PC-3 (cell line): ENCODE measurements around the gene DRGX.

Experiments used
- CTCF ChIP-seq: fragments of 300-600 bp; sonication (generic); conservative IDR thresholded peaks from 2 replicates; pipeline ENCODE4 v1.5.1; 2017; ENCODE audit warnings: antibody characterized with exemption, low read depth, mild to moderate bottlenecking, low read length
- EZH2 ChIP-seq: fragments of 300-600 bp; sonication (generic); IDR thresholded peaks from one replicate; pipeline ENCODE4 v1.6.1; 2017; ENCODE audit warnings: antibody characterized with exemption, mild to moderate bottlenecking, low read length; ENCODE audit not compliant: unreplicated experiment

GRCh38 chr10:49352323-49352722 is 43.6 kb downstream of the DRGX start:
- TF ChIP-seq CTCF = no peak
- no peak for TF ChIP-seq EZH2
